HUES6 (cell line): ENCODE results near the gene TSEN2.

Source experiments
- H3K27ac ChIP-seq: 2 replicates; pipeline ENCODE4 v1.7.0; 2013; ENCODE audit warnings: low read depth, mild to moderate bottlenecking, low read length, inconsistent platforms
- H3K27me3 ChIP-seq: 2 replicates; pipeline ENCODE4 v1.6.1; 2013; ENCODE audit warnings: low read length; ENCODE audit not compliant: control insufficient read depth, insufficient read depth
- H3K36me3 ChIP-seq: 2 replicates; pipeline ENCODE4 v1.6.1; 2013; ENCODE audit warnings: low read length; ENCODE audit not compliant: control insufficient read depth, insufficient read depth
- H3K4me1 ChIP-seq: 2 replicates; pipeline ENCODE4 v1.6.1; 2013; ENCODE audit warnings: low read length; ENCODE audit not compliant: control insufficient read depth, insufficient read depth
- H3K4me3 ChIP-seq: 2 replicates; pipeline ENCODE4 v1.5.1; 2013; ENCODE audit warnings: low read depth, low read length
- H3K9ac ChIP-seq: one replicate; pipeline ENCODE4 v1.6.1; 2013; ENCODE audit warnings: mild to moderate bottlenecking, low read length
- H3K9me3 ChIP-seq: 2 replicates; pipeline ENCODE4 v1.6.1; 2013; ENCODE audit warnings: low read depth, low read length; ENCODE audit not compliant: control insufficient read depth, insufficient read depth

Gene TSEN2

DNA sequence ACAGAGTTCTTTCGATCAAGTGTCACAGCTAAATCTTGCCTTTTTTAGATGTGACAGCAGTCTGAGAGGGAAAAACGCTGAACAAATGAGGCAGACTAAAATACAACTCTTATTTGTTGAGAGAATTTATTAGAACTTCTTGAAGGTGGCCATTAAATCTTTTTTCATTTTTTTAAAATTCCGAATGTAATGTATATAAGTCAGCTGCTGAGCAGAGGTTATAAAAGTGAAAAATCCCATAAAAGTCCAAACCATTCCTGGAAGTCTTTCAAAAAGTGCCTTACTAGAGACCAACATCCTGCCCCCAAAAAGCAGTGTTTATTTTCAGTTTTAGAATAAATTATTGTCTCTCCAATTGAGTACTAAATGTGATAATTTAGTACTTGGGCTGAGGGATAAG, 3.1 kb downstream of the TSEN2 start:
- Histone ChIP-seq H3K27me3 (no peaks in the 10 kb centered on the region), H3K27ac (no peak overlapping the region), H3K36me3 (peaks cover 44% of the 10 kb centered on the region), H3K9ac (no peak overlapping the region), H3K4me1 (peaks cover 7% of the 10 kb centered on the region), H3K4me3 (no peak overlapping the region), H3K9me3 (no peaks in the 10 kb centered on the region)

DNA sequence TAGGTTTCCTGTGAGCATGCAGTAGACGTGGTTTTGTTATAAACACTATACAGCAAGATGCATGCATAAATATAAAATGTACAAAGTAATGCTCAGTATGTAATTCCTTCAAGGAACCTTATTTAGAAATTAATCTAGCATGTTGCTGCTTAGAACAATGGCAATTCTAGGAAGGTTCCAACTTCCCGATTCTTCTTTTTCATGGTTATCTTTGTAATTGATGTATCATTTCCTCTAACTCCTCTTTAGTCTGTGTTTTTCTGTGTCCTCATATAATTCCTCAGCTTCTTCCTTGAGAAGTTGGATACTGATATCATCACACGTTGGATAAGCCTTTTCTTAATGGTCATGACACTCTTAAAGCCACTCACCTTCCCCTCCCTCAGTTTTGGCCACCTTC, 3.5 kb downstream of the TSEN2 start:
- H3K36me3 ChIP-seq, result peaks cover 48% of the 10 kb centered on the region
- no peak overlapping the region for H3K9ac ChIP-seq
- no peak overlapping the region for H3K4me3 ChIP-seq
- no peak overlapping the region for H3K27ac ChIP-seq
- H3K9me3 ChIP-seq, result no peaks in the 10 kb centered on the region
- no peaks in the 10 kb centered on the region for H3K27me3 ChIP-seq
- H3K4me1 ChIP-seq, result peaks cover 7% of the 10 kb centered on the region

DNA sequence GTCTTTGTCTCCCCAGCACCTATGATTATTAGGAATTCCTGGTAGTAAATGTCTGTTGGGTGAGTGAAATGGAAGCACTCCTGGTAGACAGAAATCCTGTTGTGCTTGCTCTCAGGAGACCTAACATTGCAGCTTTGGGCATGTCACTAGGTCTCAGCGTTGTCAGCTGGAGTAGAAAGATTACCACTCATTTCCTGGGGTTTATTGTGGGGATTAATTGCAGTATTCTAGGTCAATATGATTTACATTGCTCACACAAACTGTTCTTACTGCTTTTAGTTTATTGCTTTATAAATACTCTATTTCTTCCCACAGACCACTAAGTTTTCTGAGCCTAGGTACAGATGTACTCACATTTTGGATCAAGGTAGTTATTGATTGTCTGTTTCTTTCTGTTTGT, 5.1 kb downstream of the TSEN2 start:
- Histone ChIP-seq H3K4me3 (no peak overlapping the region), H3K36me3 (peaks cover 60% of the 10 kb centered on the region), H3K4me1 (no peaks in the 10 kb centered on the region), H3K27ac (no peak overlapping the region), H3K9me3 (no peaks in the 10 kb centered on the region), H3K27me3 (no peaks in the 10 kb centered on the region), H3K9ac (no peak overlapping the region)

DNA sequence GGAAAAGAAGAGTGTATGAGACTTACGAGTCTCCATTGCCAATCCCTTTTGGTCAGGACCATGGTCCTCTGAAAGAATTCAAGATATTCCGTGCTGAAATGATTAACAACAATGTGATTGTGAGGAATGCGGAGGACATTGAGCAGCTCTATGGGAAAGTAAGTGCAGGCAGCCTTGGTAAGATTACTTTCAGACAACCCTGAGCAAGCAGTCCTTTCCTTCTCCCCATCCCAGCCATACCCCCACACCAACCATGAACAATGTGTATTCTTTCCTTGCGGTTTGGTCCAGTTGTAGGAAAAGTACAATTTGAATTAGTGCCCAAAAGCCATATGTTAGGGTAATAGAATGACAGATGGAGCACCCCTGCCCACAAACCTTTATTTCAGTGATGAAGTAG, 5.6 kb downstream of the TSEN2 start:
- H3K4me3 ChIP-seq, result no peak overlapping the region
- no peaks in the 10 kb centered on the region for H3K27me3 ChIP-seq
- H3K9me3 ChIP-seq, result no peaks in the 10 kb centered on the region
- H3K9ac ChIP-seq, result no peak overlapping the region
- H3K4me1 ChIP-seq, result no peaks in the 10 kb centered on the region
- no peak overlapping the region for H3K27ac ChIP-seq
- H3K36me3 ChIP-seq, result peaks cover 62% of the 10 kb centered on the region

DNA sequence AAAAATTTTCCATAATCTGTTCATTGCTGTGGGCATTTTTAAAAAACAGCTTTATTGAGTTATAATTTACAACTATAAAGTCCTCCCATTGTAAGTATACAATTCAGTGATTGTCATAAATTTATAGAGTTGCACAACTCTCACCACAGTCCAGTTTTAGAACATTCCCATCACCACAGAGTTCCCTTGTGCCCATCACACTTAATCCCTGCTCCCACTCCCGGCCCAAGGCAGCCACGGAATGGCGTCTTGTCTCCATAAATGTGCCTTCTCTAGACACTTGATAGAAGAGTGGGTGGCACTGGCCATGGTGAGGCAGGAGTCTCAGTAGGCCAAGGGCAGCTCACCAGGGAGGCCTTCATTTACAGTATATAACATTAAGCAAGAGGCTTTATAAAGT, 6.3 kb downstream of the TSEN2 start:
- Histone ChIP-seq H3K27me3 (no peaks in the 10 kb centered on the region), H3K36me3 (peaks cover 62% of the 10 kb centered on the region), H3K9ac (no peak overlapping the region), H3K27ac (no peak overlapping the region), H3K4me3 (no peak overlapping the region), H3K9me3 (no peaks in the 10 kb centered on the region), H3K4me1 (no peaks in the 10 kb centered on the region)

DNA sequence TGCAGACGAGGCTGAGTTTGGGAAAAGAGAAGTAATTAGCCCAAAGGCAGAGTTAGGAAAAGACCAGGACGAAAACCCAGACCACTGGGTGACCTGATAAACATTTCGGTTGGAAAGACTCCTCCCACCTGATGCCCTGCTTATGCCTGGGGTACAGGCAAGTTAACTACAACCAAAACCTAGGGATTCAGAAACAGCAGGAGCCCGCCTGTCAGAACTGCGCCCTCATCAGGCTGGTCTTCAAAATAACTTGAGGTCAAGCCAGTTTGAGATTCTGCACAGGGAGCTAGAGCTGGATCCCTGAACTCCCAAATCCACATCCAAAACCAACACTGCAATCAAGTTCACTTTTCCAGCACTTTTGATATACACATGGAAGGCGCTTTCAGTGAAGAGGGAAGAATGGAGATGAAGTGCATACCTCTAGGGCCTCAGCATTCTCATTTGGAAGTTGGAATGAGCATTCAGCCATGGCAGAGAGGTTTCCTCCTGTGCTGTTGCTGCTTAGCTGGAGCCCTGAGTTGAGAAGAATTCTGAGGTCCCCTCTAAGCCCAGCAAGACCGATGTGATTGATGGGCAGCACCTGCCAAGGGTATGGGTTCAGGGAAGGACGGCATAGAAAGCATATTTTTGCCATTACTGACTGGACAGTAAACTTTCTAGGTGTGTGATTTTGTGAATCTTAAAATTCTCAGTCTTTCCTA, 11.6 kb downstream of the TSEN2 start:
- no peaks in the 10 kb centered on the region for H3K27me3 ChIP-seq
- H3K9ac ChIP-seq, result no peak overlapping the region
- no peaks in the 10 kb centered on the region for H3K9me3 ChIP-seq
- peaks cover 81% of the 10 kb centered on the region for H3K36me3 ChIP-seq
- H3K4me1 ChIP-seq, result no peaks in the 10 kb centered on the region
- no peak overlapping the region for H3K4me3 ChIP-seq
- no peak overlapping the region for H3K27ac ChIP-seq

DNA sequence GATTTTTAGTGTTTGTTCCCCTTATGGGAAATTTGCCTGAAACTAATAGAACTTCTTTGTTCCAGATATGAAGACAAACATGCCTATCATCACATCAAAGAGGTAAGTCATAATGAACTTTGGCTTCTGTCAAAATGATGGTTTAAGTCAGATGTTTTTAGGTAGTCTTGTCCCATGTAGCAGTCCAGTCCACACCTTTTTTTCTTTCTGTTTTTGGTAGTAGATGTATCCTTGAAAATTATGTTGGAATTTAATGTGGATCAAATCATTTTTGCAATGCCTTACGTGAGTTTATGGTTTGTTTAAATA, 12.1 kb downstream of the TSEN2 start:
- Histone ChIP-seq H3K36me3 (peaks cover 82% of the 10 kb centered on the region), H3K4me1 (no peaks in the 10 kb centered on the region), H3K9ac (no peak overlapping the region), H3K27me3 (no peaks in the 10 kb centered on the region), H3K9me3 (no peaks in the 10 kb centered on the region), H3K27ac (no peak overlapping the region), H3K4me3 (no peak overlapping the region)

DNA sequence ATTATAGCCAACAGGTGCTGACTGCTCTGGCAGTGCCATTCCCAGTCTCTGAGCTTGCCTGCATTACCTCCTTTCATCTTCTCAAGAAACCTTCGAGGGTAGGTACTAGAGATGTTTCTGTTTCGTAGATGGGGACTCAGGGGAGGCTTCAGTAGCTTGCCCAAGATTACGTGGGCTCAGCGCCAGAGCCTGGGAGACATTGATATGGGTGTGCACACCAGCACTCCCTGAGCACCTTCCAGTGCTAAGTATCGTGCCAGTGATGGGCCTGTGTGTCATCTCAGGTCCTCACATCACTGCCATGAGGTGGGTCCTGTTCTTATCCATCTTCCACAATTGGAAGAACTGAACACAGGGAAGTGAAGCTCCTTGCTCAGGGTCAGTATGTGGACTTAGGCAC, 15.2 kb downstream of the TSEN2 start:
- Histone ChIP-seq H3K27me3 (no peaks in the 10 kb centered on the region), H3K36me3 (peaks cover 80% of the 10 kb centered on the region), H3K27ac (no peak overlapping the region), H3K4me3 (no peak overlapping the region), H3K4me1 (no peaks in the 10 kb centered on the region), H3K9ac (no peak overlapping the region), H3K9me3 (no peaks in the 10 kb centered on the region)

DNA sequence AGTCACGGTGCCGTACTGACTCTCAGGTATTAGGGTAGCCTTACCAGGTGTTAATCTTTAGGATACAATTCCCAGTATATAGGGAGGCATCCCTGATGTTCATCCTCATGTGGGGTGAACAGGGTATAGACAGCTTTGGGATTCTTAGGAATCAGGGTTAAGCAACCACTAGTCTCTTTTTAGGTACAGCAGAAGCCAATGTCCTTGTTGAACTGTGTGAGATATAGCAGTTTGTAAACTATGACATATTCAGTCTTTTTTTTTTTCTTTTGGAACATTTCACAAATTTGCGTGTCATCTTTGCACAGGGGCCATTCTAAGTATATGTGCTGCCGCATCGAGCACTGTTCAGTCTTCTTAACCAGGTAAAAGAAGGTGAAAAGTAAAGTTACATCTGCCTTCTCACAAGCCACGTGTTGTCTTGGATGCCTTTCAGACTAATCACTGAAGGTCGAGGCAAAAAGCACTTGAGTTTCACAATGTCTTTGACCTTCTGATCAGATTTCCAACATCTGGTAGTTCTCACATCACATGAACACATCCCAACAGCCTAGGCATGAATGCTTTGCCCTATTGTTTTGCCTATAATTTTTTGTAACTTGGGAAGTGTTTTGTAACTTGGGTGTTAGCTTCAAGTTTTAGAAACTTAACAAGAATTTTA, 17.2 kb downstream of the TSEN2 start:
- Histone ChIP-seq H3K4me3 (no peak overlapping the region), H3K27ac (no peak overlapping the region), H3K36me3 (peaks cover 88% of the 10 kb centered on the region)

DNA sequence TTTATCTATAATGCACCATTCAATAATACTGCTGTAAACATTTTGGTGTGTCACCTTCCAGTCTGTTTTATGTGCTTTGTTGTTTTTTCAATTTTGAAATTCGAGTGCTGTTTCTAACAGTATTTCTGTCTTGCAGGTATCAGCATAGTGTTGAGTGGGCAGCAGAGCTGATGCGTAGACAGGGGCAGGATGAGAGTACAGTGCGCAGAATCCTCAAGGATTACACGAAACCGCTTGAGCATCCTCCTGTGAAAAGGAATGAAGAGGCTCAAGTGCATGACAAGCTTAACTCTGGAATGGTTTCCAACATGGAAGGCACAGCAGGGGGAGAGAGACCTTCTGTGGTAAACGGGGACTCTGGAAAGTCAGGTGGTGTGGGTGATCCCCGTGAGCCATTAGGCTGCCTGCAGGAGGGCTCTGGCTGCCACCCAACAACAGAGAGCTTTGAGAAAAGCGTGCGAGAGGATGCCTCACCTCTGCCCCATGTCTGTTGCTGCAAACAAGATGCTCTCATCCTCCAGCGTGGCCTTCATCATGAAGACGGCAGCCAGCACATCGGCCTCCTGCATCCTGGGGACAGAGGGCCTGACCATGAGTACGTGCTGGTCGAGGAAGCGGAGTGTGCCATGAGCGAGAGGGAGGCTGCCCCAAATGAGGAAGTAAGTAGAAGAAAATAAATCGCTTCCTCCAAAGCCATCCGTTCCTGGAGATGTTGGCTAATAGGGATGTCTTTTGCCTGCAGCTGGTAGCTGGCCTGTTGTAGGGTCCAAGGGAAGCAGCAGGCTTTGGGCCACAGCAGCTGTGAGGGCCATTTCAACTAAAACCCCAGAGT, 19.1 kb downstream of the TSEN2 start:
- Histone ChIP-seq H3K36me3 (peaks cover 81% of the 10 kb centered on the region), H3K9ac (no peak overlapping the region), H3K9me3 (no peaks in the 10 kb centered on the region), H3K27ac (no peak overlapping the region), H3K4me3 (no peak overlapping the region), H3K27me3 (no peaks in the 10 kb centered on the region), H3K4me1 (peaks cover 4% of the 10 kb centered on the region; the same call in 1 of the 2 replicates)

More for the DNA sequence above, 17.2 kb downstream of the TSEN2 start:
- Histone ChIP-seq H3K9me3 (no peaks in the 10 kb centered on the region), H3K9ac (no peak overlapping the region), H3K27me3 (no peaks in the 10 kb centered on the region), H3K4me1 (no peaks in the 10 kb centered on the region)

DNA sequence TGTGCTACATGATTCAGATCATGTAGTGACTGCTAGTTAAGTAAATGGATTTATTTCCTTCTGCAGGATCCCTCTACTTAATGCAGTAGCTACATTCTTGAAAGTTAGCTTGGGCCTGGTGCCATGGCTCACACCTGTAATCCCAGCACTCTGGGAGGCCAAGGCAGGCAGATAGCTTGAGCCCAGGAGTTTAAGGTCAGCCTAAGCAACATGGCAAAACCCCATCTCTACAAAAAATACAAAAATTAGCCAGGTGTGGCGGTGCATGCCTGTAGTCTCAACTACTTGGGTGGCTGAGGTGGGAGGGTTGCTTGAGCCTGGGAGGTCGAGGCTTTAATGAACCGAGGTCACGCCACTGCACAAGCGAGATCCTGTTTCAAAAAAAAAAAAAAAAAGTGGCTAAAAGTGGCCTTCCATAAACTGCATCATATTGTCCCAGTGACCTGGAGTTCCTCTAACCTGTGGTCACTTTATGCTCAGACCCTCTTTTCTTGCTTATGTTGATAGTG, 22.0 kb downstream of the TSEN2 start:
- Histone ChIP-seq H3K27me3 (no peaks in the 10 kb centered on the region), H3K36me3 (peaks cover 73% of the 10 kb centered on the region), H3K27ac (no peak overlapping the region), H3K9ac (no peak overlapping the region), H3K9me3 (no peaks in the 10 kb centered on the region), H3K4me1 (peaks cover 4% of the 10 kb centered on the region; the same call in 1 of the 2 replicates), H3K4me3 (no peak overlapping the region)
